ACHN (cell line): ENCODE measurements around the gene MPHOSPH8.
"Not testable (repeated sequence)": the region's sequence is repeated elsewhere in the genome, so short reads cannot be mapped to it uniquely, and the experiment has no call there.

Experiments used
- DNase-seq: peaks from one replicate; pipeline ENCODE4 v3.0.0-alpha.2; 2015
- in situ Hi-C: cut with HindIII; loops from 2 replicates; pipeline ENCODE4 v1.10.0; 2017; ENCODE audit warnings: low sequenced_read_pairs, low pct_ligation_motif_present, low pct_unique_long_range_greater_than_20kb

The MPHOSPH8 gene

DNA sequence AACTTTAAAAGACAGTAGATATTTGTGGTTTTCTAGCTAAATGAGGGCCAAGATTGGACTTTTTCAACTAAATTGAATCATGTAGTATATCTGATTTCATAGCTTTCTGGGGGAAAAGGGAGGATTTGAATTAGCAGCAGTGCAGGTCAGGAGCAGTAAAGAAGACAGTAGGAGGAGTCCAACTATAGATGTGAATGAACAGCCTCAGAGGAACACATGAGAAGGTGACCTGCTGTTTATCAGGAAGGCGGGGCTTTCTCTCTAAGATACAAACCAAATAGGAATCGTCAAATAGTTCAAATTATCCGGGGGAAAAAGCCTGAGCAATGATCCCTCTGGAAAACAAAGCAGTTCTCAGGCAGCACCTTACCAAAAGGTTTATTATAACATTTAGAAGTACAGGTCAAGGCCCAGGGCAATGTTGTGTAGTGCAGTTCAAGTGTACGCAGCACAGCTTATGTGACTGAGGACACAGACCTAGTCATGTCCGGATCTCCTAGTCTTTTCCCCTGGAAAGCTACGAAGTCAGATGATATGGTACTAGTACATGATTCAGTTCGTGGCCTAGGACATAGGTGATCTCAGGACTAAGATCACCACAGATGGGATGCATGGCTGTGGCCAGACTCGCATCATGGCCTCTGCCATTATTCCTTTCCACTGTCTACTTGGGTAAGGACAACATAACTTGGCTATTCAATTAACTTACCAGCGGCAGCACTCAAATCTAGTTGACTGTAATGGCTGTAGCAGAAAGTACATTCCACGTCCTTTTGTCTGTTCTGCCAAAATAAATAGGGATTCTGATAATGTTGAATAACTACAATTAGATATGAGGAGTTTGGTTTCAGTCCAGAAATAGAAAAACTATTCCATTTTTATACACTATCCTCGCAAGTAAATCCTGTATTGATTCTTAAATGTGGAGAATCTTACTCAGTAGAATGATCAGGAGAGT lies 40.3 kb downstream of the MPHOSPH8 start:
- no peak for DNase-seq
- in situ Hi-C loops: no loop called here

DNA sequence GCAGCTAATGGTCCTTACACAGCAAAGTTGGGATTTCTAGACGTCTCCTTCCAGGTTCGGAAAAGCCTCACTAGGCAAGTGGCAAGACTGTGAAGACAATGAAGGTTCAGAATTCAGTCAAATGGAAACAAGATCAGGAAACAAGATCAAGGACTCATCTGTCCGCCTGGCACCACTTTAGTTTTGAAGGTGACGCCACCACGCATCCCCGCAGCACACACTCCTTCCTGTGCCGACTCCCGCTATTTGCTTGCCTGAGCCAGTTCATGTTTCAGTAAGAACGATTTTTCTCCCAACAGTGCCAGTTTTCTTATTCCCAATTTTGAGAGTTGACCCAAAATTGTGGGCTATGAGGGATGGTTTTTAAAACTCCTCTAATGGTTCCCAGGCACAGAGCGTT lies 41.4 kb downstream of the MPHOSPH8 start:
- DNase-seq: no peak
- in situ Hi-C loops: no loop called here

DNA sequence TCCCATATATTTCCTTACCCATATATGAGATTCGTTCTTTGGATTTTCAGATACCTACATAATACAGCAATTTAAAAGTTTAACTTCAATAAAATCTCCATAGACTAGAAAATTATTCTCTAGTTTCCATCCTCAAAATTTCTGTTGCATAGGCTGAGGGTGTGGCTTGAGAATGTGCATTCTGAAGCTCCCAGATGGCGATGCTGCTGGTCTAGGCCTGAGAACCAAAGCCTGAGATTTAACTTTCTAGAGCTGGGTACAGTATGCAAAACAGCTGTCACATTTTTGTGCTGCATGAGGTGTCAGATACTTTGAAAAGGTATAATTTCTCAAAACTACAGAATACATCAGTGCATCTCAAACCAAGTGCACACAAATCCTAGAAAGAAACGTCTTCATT lies 42.7 kb downstream of the MPHOSPH8 start:
- in situ Hi-C loops: no loop called here
- DNase-seq: no peak

DNA sequence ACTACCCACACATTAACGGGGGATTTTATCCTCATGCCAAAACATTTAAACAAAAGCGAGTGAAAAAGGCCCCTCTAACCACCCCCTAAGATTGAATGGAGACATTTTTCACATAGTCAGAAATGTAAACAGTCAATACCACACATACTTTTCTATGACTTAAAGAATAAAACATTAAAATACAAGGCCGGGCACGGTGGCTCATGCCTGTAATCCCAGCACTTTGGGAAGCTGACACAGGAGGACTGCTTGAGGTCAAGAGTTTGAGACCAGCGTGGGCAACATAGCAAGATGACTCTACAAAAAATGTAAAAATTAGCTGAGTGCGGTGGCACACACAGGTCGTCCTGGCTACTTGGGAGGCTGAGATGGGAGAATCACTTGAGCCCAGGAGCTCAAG lies 47.3 kb downstream of the MPHOSPH8 start:
- in situ Hi-C loops: no loop called here
- DNase-seq: no peak

DNA sequence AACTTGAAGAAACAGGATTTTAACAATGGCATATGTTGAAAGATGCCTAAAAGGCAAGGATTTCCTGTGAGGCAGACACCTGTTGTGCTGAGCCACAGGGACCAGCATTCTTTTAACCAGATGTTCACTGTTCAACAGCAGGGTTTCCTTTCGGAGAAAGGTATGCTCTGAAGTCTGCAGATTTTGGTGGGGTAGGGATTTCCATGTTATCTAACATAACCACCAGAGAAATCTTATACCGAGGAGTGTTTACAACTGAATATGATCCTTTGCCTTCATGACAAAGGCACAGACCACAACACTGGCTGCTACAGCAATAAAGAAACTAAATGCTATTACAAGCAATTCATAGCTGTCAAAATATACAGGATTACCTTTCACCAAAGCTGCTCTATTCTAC lies 48.1 kb downstream of the MPHOSPH8 start:
- in situ Hi-C loops: no loop called here
- DNase-seq: no peak

DNA sequence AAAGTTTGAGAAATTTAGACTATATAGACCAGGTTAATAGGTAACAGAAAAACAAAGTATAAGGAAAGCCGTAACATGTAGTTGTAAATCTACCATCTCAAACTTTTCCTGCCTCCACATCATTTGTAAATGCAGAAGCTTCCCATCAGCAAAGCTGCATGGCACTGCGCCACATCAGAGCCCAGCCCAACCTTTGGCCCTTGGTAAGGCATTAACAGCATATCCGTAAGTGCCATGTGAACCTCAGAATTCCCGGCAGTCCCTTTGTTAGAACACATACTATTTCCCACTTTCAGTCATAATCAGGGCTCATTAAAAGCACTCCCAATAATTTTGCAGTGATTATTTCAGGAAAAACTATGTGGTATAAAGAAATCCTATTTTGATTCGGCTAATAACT lies 51.6 kb downstream of the MPHOSPH8 start:
- no peak for DNase-seq
- in situ Hi-C loops: no loop called here

DNA sequence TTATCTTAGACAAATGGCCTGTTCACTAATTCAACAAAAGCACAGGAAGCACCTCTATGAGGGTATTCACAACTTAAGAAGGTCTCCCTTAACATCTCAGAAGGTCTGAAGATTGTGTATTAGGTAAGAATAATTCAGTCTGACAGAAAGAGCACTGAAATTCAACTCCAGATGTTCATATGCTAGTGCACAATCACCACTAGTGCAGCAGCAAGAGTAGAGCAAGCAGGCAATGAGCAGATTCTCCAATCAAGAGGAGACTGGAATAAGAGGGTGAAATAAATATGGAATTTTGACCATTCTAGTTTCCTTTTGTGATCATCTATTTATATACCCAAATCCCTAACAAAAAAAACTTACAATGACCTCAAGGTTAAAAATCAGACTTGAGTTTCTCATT lies 52.0 kb downstream of the MPHOSPH8 start:
- no peak for DNase-seq
- in situ Hi-C loops: no loop called here

DNA sequence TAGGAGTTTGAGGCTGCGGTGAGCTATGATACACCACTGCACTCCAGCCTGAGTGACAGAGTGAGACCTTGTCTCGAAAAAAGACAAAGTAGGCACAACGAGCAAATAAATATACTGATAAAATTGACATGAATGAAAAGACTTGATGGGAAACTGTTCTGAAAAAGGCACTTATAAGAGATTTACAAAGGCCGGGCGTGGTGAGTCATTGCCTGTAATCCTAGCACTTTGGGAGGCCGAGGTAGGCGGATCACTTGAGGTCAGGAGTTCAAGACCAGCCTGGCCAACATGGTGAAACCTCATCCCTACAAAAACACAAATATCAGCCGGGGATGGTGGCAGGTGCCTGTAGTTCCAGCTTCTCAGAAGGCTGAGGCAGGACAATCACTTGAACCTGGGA lies 58.0 kb downstream of the MPHOSPH8 start:
- DNase-seq: not testable (repeated sequence)

DNA sequence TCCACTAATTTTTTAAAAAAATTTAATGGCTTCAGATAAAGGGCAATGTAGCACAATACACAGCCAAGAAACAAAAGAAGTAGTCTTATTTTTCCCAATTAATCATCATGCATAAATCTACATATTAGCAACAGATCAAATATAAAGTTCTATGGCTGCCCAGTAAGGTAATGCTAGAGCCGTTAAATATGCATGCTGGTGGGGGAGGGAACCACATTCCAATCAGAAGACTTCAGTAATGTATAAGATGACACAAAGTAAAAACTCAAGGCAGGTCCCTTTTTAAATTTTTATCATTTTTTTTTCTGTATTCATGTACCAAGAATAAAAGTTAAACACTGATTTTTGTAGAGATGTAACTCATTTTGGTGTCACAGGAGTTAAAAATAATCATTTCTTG lies 62.0 kb downstream of the MPHOSPH8 start:
- in situ Hi-C loops: no loop called here
- no peak for DNase-seq

More for the DNA sequence above, 58.0 kb downstream of the MPHOSPH8 start:
- in situ Hi-C loops: not testable (repeated sequence)

DNA sequence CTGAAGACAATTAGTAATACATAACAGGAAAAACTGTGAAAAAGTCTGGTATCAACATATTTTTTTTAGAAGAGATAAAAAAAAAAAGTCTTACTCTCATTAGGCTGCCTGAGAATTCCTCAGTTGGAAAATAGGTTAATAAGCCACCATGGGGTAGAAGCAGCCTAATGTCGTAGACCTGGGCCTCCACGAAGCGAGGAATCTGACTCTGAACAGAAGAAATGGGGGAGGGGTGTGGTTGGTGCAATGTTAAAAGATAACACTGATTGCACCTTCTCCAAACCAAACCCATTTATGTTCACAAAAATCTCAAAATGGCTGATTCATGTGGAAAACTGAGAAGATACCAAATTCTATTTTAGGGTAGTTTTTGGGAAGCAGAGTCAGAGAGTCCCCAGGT lies 62.4 kb downstream of the MPHOSPH8 start:
- DNase-seq: no peak
- in situ Hi-C loops: no loop called here

DNA sequence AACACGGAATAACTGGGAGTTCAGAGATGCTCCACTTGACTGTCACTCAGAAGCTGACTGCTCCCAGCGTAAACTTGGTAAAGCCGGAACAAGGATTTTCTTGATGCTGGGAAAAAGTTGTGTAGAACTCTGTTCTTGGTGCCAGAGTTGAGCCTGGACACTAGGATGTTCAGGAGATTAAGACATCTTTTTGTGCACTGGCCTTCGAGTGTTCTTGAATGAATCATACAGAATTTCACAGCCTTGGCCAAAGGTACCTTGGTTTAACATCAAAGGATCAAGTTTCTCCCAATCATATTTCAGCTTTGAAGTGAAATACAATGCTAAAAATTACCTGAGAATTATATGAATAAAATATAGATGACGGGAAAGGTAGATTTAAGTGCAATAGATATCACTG lies 67.5 kb downstream of the MPHOSPH8 start:
- in situ Hi-C loops, DNase-seq: not testable (repeated sequence)

DNA sequence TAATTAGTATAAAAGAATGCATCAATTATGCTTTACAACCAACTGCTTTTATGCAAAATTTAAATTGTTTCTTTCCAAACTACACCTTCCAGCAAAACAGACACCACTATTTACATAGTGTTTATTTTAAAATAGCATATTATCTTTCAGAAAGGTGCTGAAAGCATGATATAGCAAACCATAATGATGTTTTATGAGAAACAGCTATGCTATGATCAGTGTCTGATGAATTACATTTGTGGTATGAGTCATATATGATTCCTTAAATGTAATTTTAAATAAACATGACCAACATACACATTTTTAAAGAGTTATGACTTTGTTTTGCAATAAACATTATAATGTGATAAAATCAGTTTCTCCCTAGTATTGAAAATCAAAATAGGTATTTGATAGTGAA lies 68.2 kb downstream of the MPHOSPH8 start:
- in situ Hi-C loops, DNase-seq: not testable (repeated sequence)

DNA sequence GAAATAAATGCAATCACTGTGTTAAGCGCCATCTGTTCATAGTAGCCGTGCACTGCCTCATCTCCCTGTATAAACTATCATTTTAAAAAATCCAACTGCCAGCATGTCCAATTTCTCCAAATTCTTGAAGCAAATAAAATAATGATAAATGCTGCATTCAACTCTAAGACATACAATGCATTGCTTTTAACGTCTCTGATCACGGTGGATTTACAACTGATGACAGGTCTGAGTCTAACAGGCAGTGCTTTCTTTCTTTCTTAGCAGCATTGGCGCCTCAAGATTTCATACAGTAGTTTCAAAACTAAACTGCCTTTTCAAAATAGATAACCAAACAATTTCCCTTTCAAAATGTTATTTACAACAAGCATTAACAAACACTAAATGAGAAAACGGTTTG lies 70.8 kb downstream of the MPHOSPH8 start:
- in situ Hi-C loops, DNase-seq: not testable (repeated sequence)

DNA sequence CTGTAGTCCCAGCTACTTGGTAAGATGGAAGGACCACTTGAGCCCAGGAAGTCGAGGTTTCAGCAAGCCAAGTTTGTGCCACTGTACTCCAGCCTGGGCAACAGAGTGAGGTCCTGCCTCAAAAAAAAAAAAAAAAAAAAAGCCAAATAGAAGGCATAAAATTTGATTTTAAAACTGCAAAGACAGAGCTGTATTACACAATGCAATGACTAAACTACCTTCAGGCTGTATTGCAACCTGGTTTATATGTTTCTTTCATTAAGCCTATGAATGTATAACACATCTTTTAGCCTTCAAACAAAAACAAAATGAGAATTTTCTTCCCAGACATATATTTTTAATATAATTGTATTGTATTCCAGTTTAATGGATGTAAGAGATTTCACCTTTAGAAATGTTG lies 75.6 kb downstream of the MPHOSPH8 start:
- DNase-seq, in situ Hi-C loops: not testable (repeated sequence)

DNA sequence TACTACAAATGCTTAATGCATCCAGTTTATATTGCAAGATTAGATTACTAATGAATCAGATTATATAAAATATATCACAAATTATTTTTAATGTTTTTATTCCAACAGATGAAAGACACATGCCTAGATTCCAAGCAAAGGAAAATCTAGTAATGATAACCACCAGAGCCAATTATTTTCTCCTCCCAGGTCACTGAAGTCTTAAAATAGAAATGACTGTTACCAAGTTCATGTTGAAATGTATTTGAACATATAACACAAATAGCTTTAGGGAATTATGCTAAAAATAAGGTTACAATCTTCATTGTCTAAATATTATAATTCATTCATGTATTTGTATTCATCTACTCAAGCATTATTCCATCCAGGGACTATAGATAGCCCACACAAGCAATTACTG lies 76.3 kb downstream of the MPHOSPH8 start:
- in situ Hi-C loops, DNase-seq: not testable (repeated sequence)

DNA sequence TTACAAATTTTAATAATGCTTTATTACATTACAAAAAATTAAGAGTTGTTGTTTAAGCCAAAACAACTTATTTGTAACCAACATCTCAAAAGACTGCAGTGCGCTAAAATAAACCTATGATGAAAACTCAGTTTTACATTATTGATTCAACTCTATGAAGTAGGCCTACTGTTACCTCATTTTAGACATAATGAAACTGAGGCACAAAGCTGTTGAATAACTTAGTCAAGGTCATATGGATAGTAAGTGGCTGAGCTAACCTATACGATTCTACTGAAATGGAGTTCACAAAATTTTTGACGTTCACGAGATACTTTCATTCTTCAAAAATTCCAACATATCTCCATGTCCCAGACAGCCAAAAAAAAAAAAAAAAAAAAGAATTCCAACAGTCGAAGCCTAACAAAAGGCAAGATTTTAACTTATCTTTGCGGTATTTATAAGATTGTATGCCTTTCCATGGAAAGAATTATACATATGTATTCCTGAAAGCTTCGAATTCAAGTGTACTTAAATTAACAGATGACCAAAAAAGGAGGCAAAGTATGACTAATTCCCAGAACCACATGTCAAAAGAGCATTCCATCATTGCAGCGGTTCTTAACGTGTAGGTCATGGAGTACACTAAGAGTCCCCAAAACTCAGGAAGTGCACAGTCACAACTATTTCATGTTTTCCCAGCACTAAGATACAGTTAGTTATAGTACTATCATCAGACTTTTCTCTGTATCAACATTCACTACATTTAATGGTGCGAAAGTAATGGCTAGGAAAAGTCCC lies 79.9 kb downstream of the MPHOSPH8 start:
- no peak for DNase-seq
- in situ Hi-C loops: no loop called here

DNA sequence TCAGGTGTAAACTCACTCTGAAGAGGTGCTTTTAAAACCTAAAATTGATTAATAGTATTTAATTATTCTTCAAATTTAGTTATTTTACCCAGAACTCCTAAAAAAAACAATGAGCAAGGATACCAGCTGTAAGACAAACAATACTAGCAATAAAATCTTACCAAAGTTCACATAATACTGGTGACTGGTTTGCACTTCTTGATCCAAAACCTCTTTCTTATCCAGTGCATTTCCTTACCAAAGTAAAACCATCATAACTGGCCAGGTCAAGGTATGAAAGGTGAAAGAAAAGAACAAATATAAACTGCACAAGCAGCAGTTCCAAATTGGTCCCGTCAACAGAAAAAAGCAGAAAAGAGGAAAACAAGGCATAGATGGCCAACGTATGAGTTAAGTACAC lies 86.6 kb downstream of the MPHOSPH8 start:
- DNase-seq: no peak
- in situ Hi-C loops: no loop called here
